HepG2 (cell line): Measurements from ENCODE around the gene ERBB4. TPM values are rescaled to one million over a fixed set of nuclear protein-coding genes. Genes with fewer than 3 reads are reported as not detected.

Experiments used
- ATAC-seq: fragments of 200-7000 bp; cut with Tn5 transposase; 3 replicates; pipeline ENCODE4 v1.9.1; 2020; ENCODE audit warnings: mild to moderate bottlenecking, moderate library complexity
- BruUV-seq: library from RNA; stranded (reverse); fragments of 400-500 nt; replicated peaks from 2 replicates; lab custom pipeline; 2021; lab: Mats Ljungman, UMichigan
- CTCF ChIA-PET: fragments of 300-600 bp; formaldehyde crosslinking; extraction: SDS; loops from one replicate; lab custom pipeline; 2021; ENCODE audit warnings: low total read pairs, inconsistent platforms, low intra/inter-chr PET ratio; lab: Yijun Ruan, JAX
- POLR2A ChIA-PET: fragments of 350-600 bp; sonication (Branson Sonifier 250); formaldehyde crosslinking; loops from one replicate; lab custom pipeline; 2020; ENCODE audit warnings: antibody characterized with exemption, inconsistent platforms; lab: Yijun Ruan, JAX
- DNase-seq: peaks from one replicate; pipeline ENCODE4 v3.0.0-alpha.2; 2015; ENCODE audit warnings: low spot score
- FAIRE-seq: peaks from 3 replicates; lab custom pipeline; 2011; peaks lifted over from hg19 to GRCh38; lab: Jason Lieb, UNC
- H2AFZ ChIP-seq: one replicate; pipeline ENCODE4 v1.6.1; 2011; ENCODE audit warnings: low read length, inconsistent platforms
- H3K27ac ChIP-seq: fragments of 300-600 bp; 3 replicates; pipeline ENCODE4 v1.8.0; 2011; ENCODE audit warnings: mixed run types, mild to moderate bottlenecking, mixed read lengths, low read length, inconsistent platforms; ENCODE audit not compliant: insufficient read depth; ENCODE audit errors: extremely low read length
- H3K27me3 ChIP-seq, 2 experiments: fragments of 200-600 bp in 1 of 2; 2 replicates in 1 of 2; 3 replicates in 1 of 2; pipeline versions ENCODE4 v1.6.0 to v1.8.0; 2011; ENCODE audit warnings: low read length in 2 of 2, mild to moderate bottlenecking in 2 of 2, moderate library complexity in 2 of 2, inconsistent platforms in 1 of 2; ENCODE audit not compliant: insufficient read depth in 2 of 2, control insufficient read depth in 1 of 2
- H3K36me3 ChIP-seq, 2 experiments: fragments of 200-600 bp in 1 of 2; replicated peaks in 1 of 2; 2 replicates in 1 of 2; 3 replicates in 1 of 2; pipeline versions ENCODE4 v1.5.1 to v1.8.0; 2011; ENCODE audit warnings: low read length in 2 of 2, inconsistent platforms in 1 of 2; ENCODE audit not compliant: insufficient read depth in 2 of 2, control insufficient read depth in 1 of 2
- H3K4me1 ChIP-seq: 2 replicates; pipeline ENCODE4 v1.5.1; 2012; ENCODE audit warnings: low read length, inconsistent platforms; ENCODE audit not compliant: insufficient read depth
- H3K4me2 ChIP-seq: 2 replicates; pipeline ENCODE4 v1.6.0; 2011; ENCODE audit warnings: low read depth, low read length, inconsistent platforms
- H3K4me3 ChIP-seq, 3 experiments: fragments of 200-600 bp in 1 of 3; sonication (generic), shearing (Covaris generic) in 1 of 3; replicated peaks in 1 of 3; 2 replicates each; pipeline ENCODE4 v1.5.1; 2011 to 2016; ENCODE audit warnings: low read length in 3 of 3, inconsistent platforms in 2 of 3, low read depth in 2 of 3, mild to moderate bottlenecking in 2 of 3, control low read depth in 1 of 3, mixed read lengths in 1 of 3; ENCODE audit not compliant: insufficient read depth in 1 of 3
- H3K79me2 ChIP-seq: one replicate; pipeline ENCODE4 v1.6.1; 2011; ENCODE audit warnings: low read length, inconsistent platforms; ENCODE audit not compliant: insufficient read depth
- H3K9ac ChIP-seq: 2 replicates; pipeline ENCODE4 v1.6.0; 2011; ENCODE audit warnings: mild to moderate bottlenecking, low read depth, low read length, inconsistent platforms; ENCODE audit not compliant: insufficient read depth
- H3K9me3 ChIP-seq: 2 replicates; pipeline ENCODE4 v1.5.1; 2012; ENCODE audit warnings: mild to moderate bottlenecking, low read length
- H4K20me1 ChIP-seq: 2 replicates; pipeline ENCODE4 v1.6.0; 2011; ENCODE audit warnings: inconsistent platforms, mild to moderate bottlenecking, low read length, moderate library complexity; ENCODE audit not compliant: insufficient read depth
- CENPT ChIP-seq: sonication (generic); formaldehyde crosslinking; IDR thresholded peaks from 2 replicates; pipeline ENCODE4 v1.8.0; 2022; ENCODE audit warnings: low read depth, mild to moderate bottlenecking, moderate library complexity, missing genetic modification reagents
- HDAC1 ChIP-seq: sonication (generic); formaldehyde crosslinking; IDR thresholded peaks from 2 replicates; pipeline ENCODE4 v1.5.1; 2020; ENCODE audit warnings: mild to moderate bottlenecking, missing genetic modification reagents
- MAFF ChIP-seq: IDR thresholded peaks from 2 replicates; pipeline ENCODE4 v1.6.1; 2011; ENCODE audit warnings: low read depth, low read length, improper control_type of control experiment
- MAFK ChIP-seq, 2 experiments: IDR thresholded peaks in 1 of 2; conservative IDR thresholded peaks in 1 of 2; 2 replicates each; pipeline ENCODE4 v1.6.1; 2011; ENCODE audit warnings: improper control_type of control experiment in 2 of 2, low read length in 2 of 2
- SALL2 ChIP-seq: sonication (generic); formaldehyde crosslinking; IDR thresholded peaks from 2 replicates; pipeline ENCODE4 v1.8.1; 2023; ENCODE audit warnings: mild to moderate bottlenecking, missing genetic modification reagents, inconsistent platforms
- ZNF225 ChIP-seq: sonication (generic); formaldehyde crosslinking; IDR thresholded peaks from 2 replicates; pipeline ENCODE4 v1.4.0; 2020; ENCODE audit warnings: mild to moderate bottlenecking, missing genetic modification reagents
- ZNF260 ChIP-seq: sonication (generic); formaldehyde crosslinking; IDR thresholded peaks from 2 replicates; pipeline ENCODE4 v1.4.0; 2020; ENCODE audit warnings: missing genetic modification reagents, low read depth, mild to moderate bottlenecking, borderline replicate concordance
- ZNF431 ChIP-seq: sonication (generic); formaldehyde crosslinking; IDR thresholded peaks from 2 replicates; pipeline ENCODE4 v1.9.0; 2022; ENCODE audit warnings: missing genetic modification reagents, low read depth, mild to moderate bottlenecking, borderline replicate concordance
- ZNF550 ChIP-seq: sonication (generic); formaldehyde crosslinking; IDR thresholded peaks from 2 replicates; pipeline ENCODE4 v1.4.0; 2020; ENCODE audit warnings: mild to moderate bottlenecking, missing genetic modification reagents, borderline replicate concordance
- ZNF710 ChIP-seq: sonication (generic); formaldehyde crosslinking; IDR thresholded peaks from 2 replicates; pipeline ENCODE4 v1.5.0; 2020; ENCODE audit warnings: mild to moderate bottlenecking, missing genetic modification reagents, borderline replicate concordance
- WGBS: methylation state at CpG from one replicate; pipeline ENCODE4 v1.1.6; 2017; ENCODE audit warnings: low lambda C conversion rate; 5-methylcytosine and 5-hydroxymethylcytosine counted together
- in situ Hi-C: cut with HindIII; loops from 2 replicates; pipeline ENCODE4 v1.10.0; 2017; ENCODE audit warnings: low pct_unique_long_range_greater_than_20kb; ENCODE audit not compliant: extremely low pct_ligation_motif_present
- intact Hi-C: fragments of 100-400 bp; cut with micrococcal nuclease; formaldehyde crosslinking; loops from one replicate; pipeline ENCODE4 v1.10.0; 2022; ENCODE audit not compliant: unreplicated experiment
- polyA plus RNA-seq, 8 experiments: library from polyadenylated mRNA; depleted of rRNA in 3 of 8; stranded (reverse) in 7 of 8; unstranded in 1 of 8; fragments of >200 nt; fragmentation: Illumina TruSeq in 4 of 8; extraction: Trizol in 4 of 8; gene quantifications; 2 replicates each; pipeline versions ENCODE4 v1.2.1 to v1.2.3, GENCODE V29; 2011 to 2016; ENCODE audit warnings: low read depth in 4 of 8, missing spikeins in 1 of 8, mixed read lengths in 1 of 8; ENCODE audit not compliant: insufficient read depth in 1 of 8
- total RNA-seq, 5 experiments: library from RNA; depleted of rRNA; stranded (reverse); fragments of >200 nt; fragmentation: Illumina TruSeq; extraction: Trizol; gene quantifications; 2 replicates each; pipeline ENCODE4 v1.2.3, GENCODE V29; 2016; ENCODE audit warnings: low read depth in 1 of 5

ERBB4 gene
- total and polyA plus RNA-seq, 2 of the 13 experiments (the other 11 are each of a cell fraction or from before 2014, with no cell fraction given): not detected

- no TSS peak for BruUV-seq
- no peaks in the 10 kb centered on the region for H3K27me3 ChIP-seq
- H3K9ac ChIP-seq: no peak overlapping the region
- H3K79me2 ChIP-seq: no peaks in the 10 kb centered on the region
- peak; percentile 98 for TF ChIP-seq MAFF
- TF ChIP-seq SALL2: no peak
- no peak for TF ChIP-seq ZNF225
- TF ChIP-seq MAFK (conservative IDR thresholded peaks at IDR 0.05 in 1 of 2, IDR thresholded peaks at IDR 0.05 in 1 of 2; ENCODE audit: low read length in 2 of 2): peak; percentile 96 to 99
- no peak for TF ChIP-seq HDAC1 (CRISPR knock-in tag)
- intact Hi-C loops: no loop called here
- H4K20me1 ChIP-seq: no peaks in the 10 kb centered on the region
- H3K4me1 ChIP-seq: no peaks in the 10 kb centered on the region
- ATAC-seq: no peak
- in situ Hi-C loops: no loop called here
- no peak overlapping the region for H3K4me2 ChIP-seq
- H3K4me3 ChIP-seq: no peak overlapping the region
- H3K27ac ChIP-seq: no peak overlapping the region
- no peak for DNase-seq
- CTCF ChIA-PET: no interaction called here
- H3K9me3 ChIP-seq: no peaks in the 10 kb centered on the region
- no peak overlapping the region for H2AFZ ChIP-seq
- H3K36me3 ChIP-seq: no peaks in the 10 kb centered on the region
- under 1% methylated on average over 3 of the region's 3 CpGs for WGBS
- no peak for FAIRE-seq
- POLR2A ChIA-PET: no interaction called here
These were observed 352.4 kb downstream of the ERBB4 start for GRCh38 chr2:212186166-212186565.

- Histone ChIP-seq H3K9ac (no peak overlapping the region), H3K4me3 (no peak overlapping the region), H3K4me1 (no peaks in the 10 kb centered on the region), H3K36me3 (no peaks in the 10 kb centered on the region), H3K4me2 (no peak overlapping the region), H4K20me1 (no peaks in the 10 kb centered on the region), H3K27me3 (no peaks in the 10 kb centered on the region), H2AFZ (no peak overlapping the region), H3K27ac (no peak overlapping the region), H3K79me2 (no peaks in the 10 kb centered on the region), H3K9me3 (no peaks in the 10 kb centered on the region)
- FAIRE-seq: no peak
- no TSS peak for BruUV-seq
- ChIA-PET POLR2A (no interaction called here), CTCF (no interaction called here)
- 0% methylated on average over 1 of the region's 1 CpG for WGBS
- no peak for ATAC-seq
- no peak for DNase-seq
- intact Hi-C loops: no loop called here
- in situ Hi-C loops: no loop called here
- TF ChIP-seq CENPT (no peak), ZNF710 (no peak), ZNF431 (no peak), ZNF550 (no peak), ZNF260 (CRISPR knock-in tag) (no peak)
These were observed 357.0 kb downstream of the ERBB4 start for GRCh38 chr2:212181646-212182045.
